ENCODE data around the gene CYB561D1.
A peak's percentile ranks its signal among the peaks of the same experiment; 100 is the strongest.

CYB561D1 gene

GRCh38 chr1:109527098-109527811 lies 33.4 kb downstream of the CYB561D1 start:
- in situ Hi-C loops (cut with MboI; ENCODE audit: low sequenced_read_pairs, unreplicated experiment): no loop called here
- no peak for TF ChIP-seq CTCF (IDR thresholded peaks at IDR 0.05; ENCODE audit: borderline replicate concordance, control extremely low read depth, extremely low read depth, insufficient read depth, missing control alignments)
- DNase-seq (ENCODE audit: low spot score): peak; percentile 71

DNA sequence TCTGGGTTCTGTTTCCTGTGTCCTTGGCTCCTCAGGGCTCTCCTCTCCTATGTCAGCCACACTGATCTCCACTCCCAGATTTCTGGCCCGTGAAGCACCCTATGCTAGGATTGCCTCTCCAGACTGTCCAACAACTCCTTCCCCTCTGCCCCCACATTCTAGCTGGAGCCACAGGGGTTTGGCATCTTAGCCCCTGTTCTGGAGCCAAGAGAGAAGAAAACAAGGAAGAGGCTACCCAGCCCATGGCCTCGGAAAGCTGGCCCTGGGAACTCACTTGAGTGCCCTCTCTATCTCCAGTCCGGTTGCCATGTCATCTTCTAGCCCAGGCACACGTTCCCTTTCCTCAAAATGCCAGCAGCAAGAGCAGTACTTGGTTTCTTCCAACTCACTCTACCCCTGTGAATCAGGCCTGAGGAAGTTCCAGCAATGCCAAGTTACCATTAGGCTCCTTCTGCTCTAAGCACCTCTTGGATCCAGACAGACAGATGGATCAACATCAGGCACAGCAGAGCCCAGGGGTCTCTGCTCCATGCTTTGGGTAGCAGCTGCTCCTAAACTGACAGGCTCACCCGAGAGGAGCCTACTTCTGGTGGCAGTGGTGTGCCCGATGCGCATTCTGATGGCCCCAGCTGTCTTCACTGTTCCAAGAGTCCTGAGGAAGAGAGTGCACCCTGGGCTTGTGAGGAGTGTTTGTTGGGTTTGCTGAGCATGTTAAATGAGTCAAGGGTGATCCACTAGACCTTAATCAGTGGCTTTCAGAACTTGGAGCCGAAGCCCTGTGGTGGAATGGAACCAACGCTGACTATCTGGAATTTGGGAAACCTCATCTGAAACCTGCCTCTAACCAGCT lies 34.2 kb downstream of the CYB561D1 start:
- in situ Hi-C loops (cut with MboI; ENCODE audit: low sequenced_read_pairs, unreplicated experiment): no loop called here
- TF ChIP-seq CTCF (IDR thresholded peaks at IDR 0.05; ENCODE audit: borderline replicate concordance, control extremely low read depth, extremely low read depth, insufficient read depth, missing control alignments): no peak
- DNase-seq (ENCODE audit: low spot score): no peak

- in situ Hi-C loops (cut with MboI; ENCODE audit: low sequenced_read_pairs, unreplicated experiment): no loop called here
- no peak for DNase-seq (ENCODE audit: low spot score)
- no peak for TF ChIP-seq CTCF (IDR thresholded peaks at IDR 0.05; ENCODE audit: borderline replicate concordance, control extremely low read depth, extremely low read depth, insufficient read depth, missing control alignments)
Measured at GRCh38 chr1:109528712-109529111, 34.8 kb downstream of the CYB561D1 start.

DNA sequence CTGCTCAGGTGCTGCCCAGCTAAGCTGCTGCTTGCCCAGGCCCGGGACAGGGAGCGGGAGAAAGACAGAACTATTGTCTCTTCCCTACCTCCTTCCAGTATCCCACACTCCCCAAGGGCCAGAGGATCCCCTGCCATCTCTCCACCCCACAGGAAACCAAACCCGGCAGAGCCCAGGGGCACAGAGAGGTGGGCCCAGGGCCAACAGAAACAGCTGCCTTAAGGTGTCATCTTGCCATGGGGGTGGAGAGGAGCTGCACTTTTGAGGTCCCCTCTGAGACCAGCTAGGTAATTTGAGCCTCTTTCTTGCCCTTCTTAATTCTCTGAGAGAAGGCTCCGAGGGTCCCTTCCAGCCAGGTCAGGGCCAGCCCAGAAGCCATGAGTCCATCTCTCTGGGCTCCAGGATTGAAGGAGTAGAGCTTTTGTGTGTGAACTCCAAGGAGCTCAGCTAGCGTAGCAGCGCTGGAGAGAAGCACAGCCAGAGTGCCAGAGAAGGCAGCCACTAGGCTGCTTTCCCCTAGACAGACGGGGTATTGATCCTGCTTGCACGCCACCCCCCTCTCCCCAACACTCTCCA lies 36.1 kb downstream of the CYB561D1 start:
- TF ChIP-seq CTCF (IDR thresholded peaks at IDR 0.05; ENCODE audit: borderline replicate concordance, control extremely low read depth, extremely low read depth, insufficient read depth, missing control alignments): no peak
- DNase-seq (ENCODE audit: low spot score): no peak
- in situ Hi-C loops (cut with MboI; ENCODE audit: low sequenced_read_pairs, unreplicated experiment): loop anchor here (5.0 to 10.0 kb wide), 2 partner anchors 33 to 245 kb away; partner anchors contain the start of gene PSRC1

DNA sequence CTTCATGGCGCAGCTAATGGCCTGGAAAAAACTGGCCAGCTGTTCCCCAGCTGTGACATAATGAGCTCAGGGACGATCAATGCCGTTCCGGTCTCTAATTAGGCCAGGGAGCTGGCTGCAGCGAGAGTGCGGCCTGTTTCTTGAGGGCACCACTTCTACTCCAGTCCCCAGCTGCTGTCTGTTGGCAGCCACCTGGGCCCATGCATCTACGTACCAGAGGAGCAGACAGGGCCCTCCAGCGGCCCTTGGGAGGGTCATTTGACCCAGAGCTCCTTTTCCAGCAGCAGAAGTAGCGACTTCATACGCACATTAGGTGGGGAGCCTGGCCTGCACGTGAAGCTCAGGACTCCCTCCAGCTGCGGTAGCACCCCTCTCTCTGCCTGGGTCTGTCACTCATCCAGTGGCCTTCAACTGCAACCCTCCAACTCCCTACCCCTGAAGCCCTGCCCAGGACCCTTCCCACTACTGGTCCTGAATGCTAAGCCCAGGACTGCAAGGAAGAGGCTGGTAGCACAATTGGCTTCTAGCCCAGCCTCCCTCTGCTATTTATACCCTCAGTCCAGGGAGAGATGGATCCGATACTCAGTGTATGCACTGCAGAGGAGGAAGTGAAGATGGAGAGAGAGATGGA lies 36.7 kb downstream of the CYB561D1 start:
- in situ Hi-C loops (cut with MboI; ENCODE audit: low sequenced_read_pairs, unreplicated experiment): loop anchor here (5.0 to 10.0 kb wide), 2 partner anchors 33 to 246 kb away; partner anchors contain the start of gene PSRC1
- TF ChIP-seq CTCF (IDR thresholded peaks at IDR 0.05; ENCODE audit: borderline replicate concordance, control extremely low read depth, extremely low read depth, insufficient read depth, missing control alignments): no peak
- DNase-seq (ENCODE audit: low spot score): no peak

DNA sequence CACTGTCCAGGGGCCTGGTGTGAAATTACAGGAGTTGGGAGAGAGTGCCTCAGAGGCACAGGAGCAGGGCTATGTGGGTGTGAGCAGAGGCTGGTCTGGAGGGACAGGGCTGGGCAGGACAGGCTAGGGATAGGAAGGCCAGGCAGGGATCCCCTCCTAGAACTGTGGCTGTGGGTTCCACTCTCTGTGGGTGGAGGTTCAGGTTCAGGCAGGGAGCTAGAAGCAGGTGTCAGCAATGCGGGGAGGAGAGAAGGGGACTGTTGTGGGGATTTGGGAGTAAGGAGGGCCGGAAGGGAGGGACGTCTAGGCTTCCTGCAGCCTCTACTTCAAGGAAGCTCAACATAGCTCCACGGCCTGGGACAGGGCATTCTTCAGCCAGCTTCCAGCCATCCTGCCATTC lies 37.5 kb downstream of the CYB561D1 start:
- DNase-seq (ENCODE audit: low spot score): no peak
- TF ChIP-seq CTCF (IDR thresholded peaks at IDR 0.05; ENCODE audit: borderline replicate concordance, control extremely low read depth, extremely low read depth, insufficient read depth, missing control alignments): no peak
- in situ Hi-C loops (cut with MboI; ENCODE audit: low sequenced_read_pairs, unreplicated experiment): loop anchor here (5.0 to 10.0 kb wide), 2 partner anchors 34 to 247 kb away; partner anchors contain the start of gene PSRC1
